ENCODE measurements around the gene TSPAN1. TPM values are rescaled to one million over a fixed set of nuclear protein-coding genes. Genes with fewer than 3 reads are reported as not detected.
A peak's percentile ranks its signal among the peaks of the same experiment; 100 is the strongest.

TSPAN1 gene
- polyA plus RNA-seq (2011; rRNA removed), result 0.64 and 1.1 TPM in 2 replicates
- polyA minus RNA-seq (2011; rRNA and poly(A)+ RNA removed), result 0.38 and 1.1 TPM in 2 replicates

DNA sequence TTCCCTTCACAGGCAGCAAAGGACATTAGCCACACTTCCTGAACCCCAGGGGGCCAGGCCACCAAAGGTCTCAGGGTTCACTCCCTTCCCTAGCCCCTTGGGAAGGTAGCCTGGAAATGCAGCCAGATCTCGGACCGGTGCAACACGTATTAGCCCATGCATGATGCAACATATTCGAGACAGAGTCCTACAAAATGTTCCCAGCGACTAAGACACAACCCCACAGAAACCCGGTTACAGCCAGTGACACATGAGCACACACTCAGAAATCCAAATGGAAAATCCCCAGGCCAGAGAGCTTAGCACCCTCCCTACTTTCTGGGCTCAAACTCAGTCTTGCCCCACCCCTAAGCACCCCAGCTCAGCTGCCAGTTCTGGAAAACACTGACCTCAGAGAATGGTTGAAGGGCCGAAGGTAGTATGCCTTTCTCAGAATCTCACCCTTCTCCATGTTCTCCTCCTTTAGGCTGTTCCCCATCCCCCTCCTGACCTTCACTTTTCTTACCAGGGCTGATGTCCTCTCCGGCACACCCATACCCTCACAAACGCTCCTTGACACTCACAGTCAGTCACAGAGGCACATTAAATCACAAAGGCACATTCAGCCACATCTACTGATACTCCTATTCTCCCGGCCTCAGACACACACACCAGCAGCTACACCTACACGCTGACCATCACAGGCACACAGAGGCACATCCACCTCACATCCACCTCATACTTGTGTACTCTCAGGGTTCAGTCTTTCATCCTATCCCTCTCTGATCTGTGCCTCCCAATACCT lies at the start of gene TSPAN1:
Gene TSPAN1 (plus strand): TSS at position 640 of the 784 bp plus-strand sequence. CDS start 6,021 bp downstream, outside the sequence.
- Histone ChIP-seq H3K36me3 (ENCODE audit: control insufficient read depth, insufficient read depth, low read length) (no peaks in the 10 kb centered on the region), H3K4me3 (ENCODE audit: low read depth, low read length) (no peak within 1 kb of the TSS), H3K27me3 (ENCODE audit: control insufficient read depth, insufficient read depth, low read length) (no peaks in the 10 kb centered on the region)
- TF ChIP-seq, protein P1, sequence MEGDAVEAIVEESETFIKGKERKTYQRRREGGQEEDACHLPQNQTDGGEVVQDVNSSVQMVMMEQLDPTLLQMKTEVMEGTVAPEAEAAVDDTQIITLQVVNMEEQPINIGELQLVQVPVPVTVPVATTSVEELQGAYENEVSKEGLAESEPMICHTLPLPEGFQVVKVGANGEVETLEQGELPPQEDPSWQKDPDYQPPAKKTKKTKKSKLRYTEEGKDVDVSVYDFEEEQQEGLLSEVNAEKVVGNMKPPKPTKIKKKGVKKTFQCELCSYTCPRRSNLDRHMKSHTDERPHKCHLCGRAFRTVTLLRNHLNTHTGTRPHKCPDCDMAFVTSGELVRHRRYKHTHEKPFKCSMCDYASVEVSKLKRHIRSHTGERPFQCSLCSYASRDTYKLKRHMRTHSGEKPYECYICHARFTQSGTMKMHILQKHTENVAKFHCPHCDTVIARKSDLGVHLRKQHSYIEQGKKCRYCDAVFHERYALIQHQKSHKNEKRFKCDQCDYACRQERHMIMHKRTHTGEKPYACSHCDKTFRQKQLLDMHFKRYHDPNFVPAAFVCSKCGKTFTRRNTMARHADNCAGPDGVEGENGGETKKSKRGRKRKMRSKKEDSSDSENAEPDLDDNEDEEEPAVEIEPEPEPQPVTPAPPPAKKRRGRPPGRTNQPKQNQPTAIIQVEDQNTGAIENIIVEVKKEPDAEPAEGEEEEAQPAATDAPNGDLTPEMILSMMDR (IDR thresholded peaks at IDR 0.05; ENCODE audit: insufficient read depth, low read depth, low read length), result no peak
- CTCF ChIA-PET, result interaction anchor here (10.7 kb wide), 1 partner anchor 137 kb away, joined by 173 read pairs; no protein-coding TSS in a partner anchor
- POLR2A ChIA-PET, result no interaction called here
- no peak for DNase-seq (ENCODE audit: low read depth)

DNA sequence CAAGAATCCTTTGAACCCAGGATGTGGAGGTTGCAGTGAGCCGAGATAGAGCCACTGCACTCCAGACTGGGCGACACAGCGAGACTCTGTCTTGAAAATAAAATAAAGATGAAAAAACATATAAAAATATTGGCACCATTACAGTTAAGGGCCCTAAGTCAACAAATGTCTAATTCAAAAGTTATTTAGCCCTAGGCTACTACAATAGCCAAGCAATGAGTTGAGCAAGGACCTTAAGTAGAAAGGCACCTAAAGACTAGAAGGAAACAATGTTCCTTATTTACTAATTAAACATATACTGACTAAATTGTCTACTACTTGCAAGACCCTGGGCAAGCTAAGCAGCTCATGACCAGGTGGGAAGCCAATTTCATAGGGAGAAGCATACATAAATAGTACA lies 46.5 kb upstream of the TSPAN1 start:
- no peaks in the 10 kb centered on the region for H3K27me3 ChIP-seq (ENCODE audit: control insufficient read depth, insufficient read depth, low read length)
- H3K36me3 ChIP-seq (ENCODE audit: control insufficient read depth, insufficient read depth, low read length), result no peaks in the 10 kb centered on the region
- TF ChIP-seq, protein P1 (IDR thresholded peaks at IDR 0.05; ENCODE audit: insufficient read depth, low read depth, low read length), result no peak
- POLR2A ChIA-PET, result no interaction called here
- H3K4me3 ChIP-seq (ENCODE audit: low read depth, low read length), result no peak overlapping the region
- DNase-seq (ENCODE audit: low read depth), result no peak
- CTCF ChIA-PET, result no interaction called here

- no peaks in the 10 kb centered on the region for H3K27me3 ChIP-seq (ENCODE audit: control insufficient read depth, insufficient read depth, low read length)
- DNase-seq (ENCODE audit: low read depth), result no peak
- ChIA-PET CTCF (interaction anchor here (0.8 to 1.2 kb wide), 3 partner anchors 29 to 93 kb away, joined by 3 to 4 read pairs (median 3); no protein-coding TSS in a partner anchor), POLR2A (no interaction called here)
- H3K4me3 ChIP-seq (ENCODE audit: low read depth, low read length), result no peak overlapping the region
- TF ChIP-seq, protein P1 (IDR thresholded peaks at IDR 0.05; ENCODE audit: insufficient read depth, low read depth, low read length), result no peak
- H3K36me3 ChIP-seq (ENCODE audit: control insufficient read depth, insufficient read depth, low read length), result no peaks in the 10 kb centered on the region
Measured at GRCh38 chr1:46130121-46130520, 44.8 kb upstream of the TSPAN1 start.

GRCh38 chr1:46130606-46131005 lies 44.3 kb upstream of the TSPAN1 start:
- Histone ChIP-seq H3K4me3 (ENCODE audit: low read depth, low read length) (peak overlapping the region; percentile 68), H3K27me3 (ENCODE audit: control insufficient read depth, insufficient read depth, low read length) (no peaks in the 10 kb centered on the region), H3K36me3 (ENCODE audit: control insufficient read depth, insufficient read depth, low read length) (no peaks in the 10 kb centered on the region)
- TF ChIP-seq, protein P1 (IDR thresholded peaks at IDR 0.05; ENCODE audit: insufficient read depth, low read depth, low read length), result no peak
- ChIA-PET CTCF (interaction anchor here (0.8 to 1.2 kb wide), 4 partner anchors 30 to 93 kb away, joined by 3 to 4 read pairs (median 3); no protein-coding TSS in a partner anchor), POLR2A (no interaction called here)
- no peak for DNase-seq (ENCODE audit: low read depth)

- POLR2A ChIA-PET, result interaction anchor here (0.6 kb wide), 1 partner anchor 248 kb away, joined by 11 read pairs; no protein-coding TSS in a partner anchor
- Histone ChIP-seq H3K4me3 (ENCODE audit: low read depth, low read length) (peak overlapping the region; percentile 68), H3K36me3 (ENCODE audit: control insufficient read depth, insufficient read depth, low read length) (no peaks in the 10 kb centered on the region), H3K27me3 (ENCODE audit: control insufficient read depth, insufficient read depth, low read length) (no peaks in the 10 kb centered on the region)
- CTCF ChIA-PET, result interaction anchor here (0.6 to 1.2 kb wide), 6 partner anchors 30 to 596 kb away, joined by 3 to 4 read pairs (median 3); no protein-coding TSS in a partner anchor
- TF ChIP-seq, protein P1 (IDR thresholded peaks at IDR 0.05; ENCODE audit: insufficient read depth, low read depth, low read length), result no peak
- DNase-seq (ENCODE audit: low read depth), result no peak
Measured at GRCh38 chr1:46131093-46131492, 43.8 kb upstream of the TSPAN1 start.
